ENCODE results near the gene ANXA6.
"Not testable (repeated sequence)": the region's sequence is repeated elsewhere in the genome, so short reads cannot be mapped to it uniquely, and the experiment has no call there.

The ANXA6 gene

GRCh38 chr5:151157426-151158286, at the start of gene ANXA6:
ANXA6 (minus strand) TSS chr5:151157779; CDS start chr5:151147901, 9,878 bp downstream.
- peak; percentile 47 for DNase-seq

GRCh38 chr5:151205411-151205810, 47.8 kb upstream of the ANXA6 start:
- no peak for DNase-seq

- no peak for DNase-seq
Measured at GRCh38 chr5:151204051-151204450, 46.5 kb upstream of the ANXA6 start.

- DNase-seq: no peak
Measured at GRCh38 chr5:151202381-151203139, 45.0 kb upstream of the ANXA6 start.

GRCh38 chr5:151200913-151201595, 43.5 kb upstream of the ANXA6 start:
- DNase-seq: no peak

GRCh38 chr5:151199581-151200185, 42.1 kb upstream of the ANXA6 start:
- no peak for DNase-seq

GRCh38 chr5:151198861-151199260, 41.3 kb upstream of the ANXA6 start:
- DNase-seq: no peak

GRCh38 chr5:151197291-151197600, 39.7 kb upstream of the ANXA6 start:
- not testable (repeated sequence) for DNase-seq

GRCh38 chr5:151196556-151197290, 39.1 kb upstream of the ANXA6 start:
- no peak for DNase-seq

GRCh38 chr5:151195622-151196021, 38.0 kb upstream of the ANXA6 start:
- peak; percentile 10 for DNase-seq

GRCh38 chr5:151192626-151193025, 35.0 kb upstream of the ANXA6 start:
- no peak for DNase-seq

GRCh38 chr5:151191661-151192060, 34.1 kb upstream of the ANXA6 start:
- DNase-seq: no peak

- no peak for DNase-seq
Measured at GRCh38 chr5:151189151-151189550, 31.6 kb upstream of the ANXA6 start.

GRCh38 chr5:151186538-151186937, 29.0 kb upstream of the ANXA6 start:
- DNase-seq: no peak

- no peak for DNase-seq
Measured at GRCh38 chr5:151186052-151186451, 28.5 kb upstream of the ANXA6 start.

GRCh38 chr5:151184316-151185042, 26.9 kb upstream of the ANXA6 start:
- DNase-seq: no peak

- DNase-seq: no peak
Measured at GRCh38 chr5:151183456-151184245, 26.1 kb upstream of the ANXA6 start.

- no peak for DNase-seq
Measured at GRCh38 chr5:151182976-151183375, 25.4 kb upstream of the ANXA6 start.

GRCh38 chr5:151182524-151182900, 24.9 kb upstream of the ANXA6 start:
- no peak for DNase-seq

- DNase-seq: no peak
Measured at GRCh38 chr5:151181818-151182523, 24.4 kb upstream of the ANXA6 start.

All from GF-D8 (cell line).